Stimulated activated naive CD4-positive, alpha-beta T cell treated with Interleukin-2 at 50 U/mL for 16 hours (primary cell): ENCODE measurements around the gene ORAI3.
A peak's percentile ranks its signal among the peaks of the same experiment; 100 is the strongest.
"Not testable (repeated sequence)": the region's sequence is repeated elsewhere in the genome, so short reads cannot be mapped to it uniquely, and the experiment has no call there.

Experiments used
- DNase-seq: peaks from one replicate; lab custom pipeline; 2025; lab: John Stamatoyannopoulos, UW

ORAI3 gene

GRCh38 chr16:30924076-30924912, 24.6 kb upstream of the ORAI3 start:
- peak; percentile 8 for DNase-seq

DNA sequence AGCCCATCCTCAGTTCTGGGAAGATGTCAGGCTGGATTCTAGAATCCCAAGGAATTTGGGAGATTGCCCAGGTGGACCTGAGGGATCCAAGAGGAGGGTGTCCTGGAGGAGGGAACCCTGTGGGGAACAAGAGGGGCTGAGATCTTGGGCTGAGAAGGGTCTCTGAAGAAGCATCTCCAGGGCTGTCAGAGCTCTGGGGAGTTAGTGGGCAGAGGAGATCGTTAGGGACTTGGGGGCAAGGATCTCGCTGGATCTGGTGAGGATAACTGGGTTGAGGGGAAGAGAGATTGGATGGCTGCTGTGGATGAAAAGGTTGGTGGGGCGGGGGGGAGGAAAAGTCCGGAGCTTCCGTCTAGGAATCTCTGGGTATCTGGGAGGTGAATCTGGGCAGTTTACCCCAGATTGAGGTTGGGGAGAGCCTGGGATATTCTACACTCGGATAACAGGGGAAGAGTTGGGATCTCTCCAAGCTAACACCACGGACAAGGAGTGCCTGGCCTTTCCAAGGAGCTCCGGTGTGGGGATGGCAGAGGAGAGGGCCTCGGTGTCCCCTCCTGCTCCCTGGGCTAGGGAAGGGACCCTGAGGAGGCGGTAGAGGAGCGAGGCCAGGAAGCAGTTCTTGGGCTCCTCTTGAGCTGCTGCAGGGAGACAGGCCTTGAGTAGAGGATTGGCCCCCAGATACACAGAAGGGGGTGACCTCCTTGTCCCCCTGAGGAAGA, 23.8 kb upstream of the ORAI3 start:
- DNase-seq: no peak

- no peak for DNase-seq
Observed at GRCh38 chr16:30925632-30925987, 23.3 kb upstream of the ORAI3 start.

DNA sequence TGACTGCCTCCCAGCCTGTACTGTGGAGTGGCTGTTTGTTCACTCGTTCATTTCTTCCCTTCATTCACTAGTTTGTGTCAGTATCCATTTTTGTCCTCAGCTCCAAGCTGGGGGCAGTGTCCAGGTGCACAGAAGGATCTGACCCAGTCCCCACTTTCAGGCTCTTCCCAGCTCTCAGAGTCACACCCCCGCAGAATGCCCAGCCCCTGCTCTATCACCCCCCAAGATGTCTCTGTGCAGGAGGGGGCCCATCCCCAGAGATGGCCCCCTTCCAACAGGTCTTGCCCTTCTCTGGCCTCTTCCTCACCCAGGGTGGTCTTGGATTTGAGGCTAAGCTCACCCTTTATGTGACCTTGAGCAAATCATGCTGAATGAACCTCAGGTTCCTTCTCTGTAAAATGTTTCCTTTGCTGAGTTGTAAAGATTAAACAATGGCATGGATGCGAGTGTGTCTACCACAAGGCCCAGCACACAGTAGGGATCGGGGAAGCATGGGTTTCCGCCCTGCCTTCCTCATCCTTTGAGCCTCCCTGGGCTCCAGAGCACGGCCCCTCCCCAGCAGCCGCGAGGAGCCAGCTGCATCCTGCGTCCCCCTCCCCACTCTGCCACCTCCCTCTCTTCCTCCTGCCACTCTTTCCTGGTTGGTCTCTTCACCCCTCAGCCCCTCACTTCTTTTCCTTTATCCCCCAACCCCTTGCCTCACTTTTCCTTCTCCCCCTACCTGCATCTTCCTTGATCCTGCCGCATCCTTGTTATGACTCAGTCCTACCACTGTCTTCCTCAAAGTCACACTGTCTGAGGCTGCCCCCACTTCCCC, 22.7 kb upstream of the ORAI3 start:
- no peak for DNase-seq

DNA sequence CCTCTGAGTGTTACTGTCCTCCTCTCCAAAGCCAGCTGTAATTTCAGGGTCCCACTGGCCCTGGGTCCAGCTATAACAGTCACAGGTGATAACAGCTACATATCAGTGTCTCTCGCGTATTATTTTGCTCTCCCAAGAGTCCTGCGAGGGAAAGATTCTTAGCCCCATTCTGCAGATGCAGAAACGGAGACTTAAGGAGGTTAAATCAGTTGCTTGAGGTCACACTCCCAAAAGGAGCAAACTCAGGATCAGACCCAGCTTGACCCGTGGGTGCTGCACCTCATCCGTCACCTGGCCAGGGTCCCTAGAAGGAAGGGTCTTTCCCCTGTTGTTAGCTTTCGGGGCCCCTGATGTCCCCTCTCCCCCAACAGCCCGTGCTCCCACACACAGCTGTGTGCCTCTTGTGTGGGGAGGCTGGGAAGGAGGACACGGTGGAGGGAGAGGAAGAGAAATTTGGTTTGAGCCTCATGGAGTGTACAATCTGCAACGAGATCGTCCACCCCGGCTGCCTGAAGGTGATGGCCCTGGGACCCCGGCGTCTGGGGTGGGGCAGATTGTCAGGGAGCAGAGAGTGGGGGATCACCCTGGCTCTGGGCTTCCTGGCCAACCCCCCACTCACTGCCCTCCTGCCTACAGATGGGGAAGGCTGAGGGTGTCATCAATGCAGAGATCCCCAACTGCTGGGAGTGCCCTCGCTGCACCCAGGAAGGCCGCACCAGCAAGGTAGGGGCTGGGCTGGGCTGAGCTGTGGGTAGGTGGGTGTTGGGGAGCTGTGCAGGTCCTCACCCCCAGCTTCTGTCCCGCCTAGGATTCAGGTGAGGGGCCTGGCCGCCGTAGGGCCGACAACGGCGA, 21.7 kb upstream of the ORAI3 start:
- DNase-seq: no peak

- peak; percentile 33 for DNase-seq
Observed at GRCh38 chr16:30927789-30928378, 21.0 kb upstream of the ORAI3 start.

DNA sequence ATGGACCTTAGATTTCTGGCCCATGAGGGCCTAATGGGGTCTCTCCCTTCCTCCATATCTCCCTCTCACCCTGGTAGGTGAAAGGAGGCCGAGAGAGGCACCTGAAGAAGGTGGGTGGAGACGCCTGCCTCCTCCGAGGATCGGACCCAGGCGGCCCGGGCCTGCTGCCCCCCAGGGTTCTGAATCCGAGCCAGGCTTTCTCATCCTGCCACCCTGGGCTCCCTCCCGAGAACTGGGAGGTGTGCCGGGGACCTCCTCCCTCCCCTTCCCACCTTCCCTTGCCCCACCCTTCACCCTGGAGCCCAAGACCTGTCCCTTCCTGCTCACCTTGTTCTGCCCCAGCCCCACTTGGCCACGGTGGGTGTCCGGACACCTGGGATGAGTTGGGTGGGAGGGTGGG, 20.5 kb upstream of the ORAI3 start:
- no peak for DNase-seq

GRCh38 chr16:30929167-30929566, 19.7 kb upstream of the ORAI3 start:
- DNase-seq: no peak

- DNase-seq: no peak
Observed at GRCh38 chr16:30930160-30930571, 18.7 kb upstream of the ORAI3 start.

DNA sequence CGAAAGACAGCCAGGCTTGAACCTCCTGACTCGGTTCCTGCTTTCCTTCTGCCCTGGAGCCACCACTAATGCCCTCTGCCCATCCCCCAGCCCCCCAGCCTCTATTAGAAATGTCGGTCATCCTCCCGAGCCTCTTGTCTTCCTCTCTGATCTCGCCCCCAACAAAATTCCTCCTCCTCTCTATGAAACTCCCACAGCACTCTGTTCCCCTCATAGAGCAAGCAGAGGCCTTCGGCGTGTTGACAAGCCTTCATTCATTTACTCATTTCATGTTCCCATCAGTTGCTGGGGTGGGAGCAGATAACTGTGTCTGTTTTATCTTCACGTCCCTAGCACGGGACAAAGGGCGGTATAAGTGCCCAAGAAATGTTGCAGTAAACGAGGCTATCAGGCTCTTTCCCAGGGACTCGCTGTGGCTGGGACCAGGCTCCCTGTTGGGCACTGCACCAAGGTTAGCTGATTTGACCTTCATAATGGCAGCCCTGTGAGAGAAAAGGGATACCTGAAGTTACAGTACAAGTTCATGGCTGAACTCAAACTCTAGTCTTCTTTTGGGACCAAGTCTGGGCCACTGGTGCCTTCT, 17.7 kb upstream of the ORAI3 start:
- DNase-seq: no peak

DNA sequence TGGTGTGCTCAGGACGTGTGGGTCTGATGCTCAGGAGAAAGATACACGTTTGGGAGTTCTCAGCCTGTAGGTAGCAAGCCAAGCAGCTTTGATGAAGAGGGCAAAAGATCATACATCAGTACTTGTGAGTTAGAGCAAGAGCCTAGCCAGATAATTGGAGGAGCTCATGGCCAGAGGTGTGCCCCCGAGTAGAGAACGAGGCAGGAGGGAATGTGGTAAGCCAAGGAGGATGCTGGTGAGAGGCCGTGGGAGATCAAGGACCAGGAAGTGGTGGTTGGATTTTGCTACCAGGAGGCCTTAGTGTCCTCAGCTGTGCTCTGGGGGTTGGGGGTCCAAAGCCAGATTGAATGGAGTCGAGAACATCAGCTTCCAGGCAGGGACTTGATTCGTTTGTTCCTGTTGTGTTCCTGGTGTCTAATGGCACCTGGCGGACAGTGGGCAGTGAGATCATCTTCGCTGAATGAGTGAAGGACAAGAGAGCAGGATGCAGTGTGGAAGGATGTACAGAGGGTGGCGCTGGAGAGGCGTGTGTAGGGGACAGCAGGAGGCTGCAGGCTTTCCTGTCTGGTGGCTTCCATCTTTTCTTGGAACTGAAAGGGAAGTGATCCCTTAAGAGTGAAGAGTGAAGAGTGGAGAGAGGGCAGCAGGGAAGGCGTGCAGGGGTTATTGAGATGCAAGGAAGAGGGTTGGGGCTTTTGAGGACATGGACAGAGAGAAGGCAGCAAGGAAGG, 13.9 kb upstream of the ORAI3 start:
- peak; percentile 3 for DNase-seq

DNA sequence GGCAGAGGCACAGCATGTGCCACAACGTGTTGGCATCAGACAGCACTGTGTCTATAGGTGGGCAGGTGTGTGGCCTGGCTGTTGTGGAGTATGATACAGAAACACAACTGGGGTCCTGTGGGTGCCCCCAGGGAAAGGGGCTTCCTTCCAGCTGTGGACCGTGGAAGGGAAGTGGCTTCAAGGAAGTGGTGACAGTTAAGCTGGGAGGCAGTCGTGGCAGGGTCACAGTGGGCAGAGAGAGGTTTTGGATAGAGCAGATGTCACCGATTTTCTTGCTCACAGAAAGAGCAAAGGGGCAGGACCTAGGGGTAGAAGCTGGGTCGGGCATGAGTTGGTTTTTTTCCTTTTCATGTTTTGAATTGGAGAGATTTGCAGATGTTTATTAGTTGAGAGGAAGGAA, 11.2 kb upstream of the ORAI3 start:
- no peak for DNase-seq

DNA sequence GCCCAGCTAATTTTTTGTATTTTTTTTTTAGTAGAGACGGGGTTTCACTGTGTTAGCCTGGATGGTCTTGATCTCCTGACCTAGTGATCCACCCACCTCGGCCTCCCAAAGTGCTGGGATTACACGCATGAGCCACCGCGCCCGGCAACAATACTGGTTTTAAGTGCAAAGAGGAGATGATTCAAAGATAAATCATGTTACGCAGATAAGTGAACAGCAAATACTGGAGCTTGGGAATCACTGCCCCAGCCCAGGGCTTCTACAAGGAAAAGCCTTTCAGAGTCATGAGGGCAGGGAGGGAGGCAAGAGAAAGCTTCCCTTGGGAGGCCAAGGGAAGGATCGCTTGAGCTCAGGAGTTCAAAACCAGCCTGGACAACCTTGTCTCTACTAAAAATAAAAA, 9.3 kb upstream of the ORAI3 start:
- not testable (repeated sequence) for DNase-seq

DNA sequence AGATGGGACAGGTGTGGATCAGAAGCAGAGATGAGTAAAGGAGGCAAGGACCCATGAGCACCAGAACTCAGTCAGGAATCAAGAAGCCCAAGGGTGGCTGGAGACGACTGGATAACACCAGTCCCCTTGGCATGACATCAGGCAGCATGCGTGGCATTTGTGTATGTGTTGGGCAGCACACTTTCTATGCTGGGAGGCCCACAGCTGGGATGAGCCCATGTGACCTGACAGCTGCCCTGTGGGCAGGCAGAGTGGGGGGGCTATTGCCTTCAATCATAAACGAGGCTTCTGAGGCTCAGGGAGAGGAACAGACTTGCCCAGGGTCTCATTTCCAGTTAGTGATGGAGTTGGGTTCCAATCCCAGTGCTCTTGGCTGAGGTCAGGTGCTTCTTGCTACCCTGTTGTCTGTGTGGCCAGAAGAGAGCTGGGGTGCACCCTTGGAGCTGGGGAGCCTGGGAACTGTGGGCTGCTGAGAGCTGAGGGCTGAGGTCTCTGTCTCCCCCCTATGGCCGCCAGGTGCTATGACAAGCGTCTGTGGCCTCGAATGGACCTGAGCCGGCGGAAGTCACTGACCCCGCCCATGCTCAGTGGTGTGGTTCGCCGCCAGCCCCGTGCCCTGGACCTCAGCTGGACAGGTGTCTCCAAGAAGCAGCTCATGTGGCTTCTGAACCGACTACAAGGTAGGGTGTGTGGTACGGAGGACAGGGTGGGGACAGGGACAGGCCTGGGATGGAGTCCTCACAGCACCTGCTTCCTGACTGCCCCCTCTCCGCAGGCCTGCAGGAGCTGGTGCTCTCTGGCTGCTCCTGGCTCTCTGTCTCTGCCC, 7.1 kb upstream of the ORAI3 start:
- DNase-seq: peak; percentile 58

GRCh38 chr16:30942426-30942806, 6.5 kb upstream of the ORAI3 start:
- DNase-seq: no peak

GRCh38 chr16:30944352-30944751, 4.5 kb upstream of the ORAI3 start:
- DNase-seq: no peak

DNA sequence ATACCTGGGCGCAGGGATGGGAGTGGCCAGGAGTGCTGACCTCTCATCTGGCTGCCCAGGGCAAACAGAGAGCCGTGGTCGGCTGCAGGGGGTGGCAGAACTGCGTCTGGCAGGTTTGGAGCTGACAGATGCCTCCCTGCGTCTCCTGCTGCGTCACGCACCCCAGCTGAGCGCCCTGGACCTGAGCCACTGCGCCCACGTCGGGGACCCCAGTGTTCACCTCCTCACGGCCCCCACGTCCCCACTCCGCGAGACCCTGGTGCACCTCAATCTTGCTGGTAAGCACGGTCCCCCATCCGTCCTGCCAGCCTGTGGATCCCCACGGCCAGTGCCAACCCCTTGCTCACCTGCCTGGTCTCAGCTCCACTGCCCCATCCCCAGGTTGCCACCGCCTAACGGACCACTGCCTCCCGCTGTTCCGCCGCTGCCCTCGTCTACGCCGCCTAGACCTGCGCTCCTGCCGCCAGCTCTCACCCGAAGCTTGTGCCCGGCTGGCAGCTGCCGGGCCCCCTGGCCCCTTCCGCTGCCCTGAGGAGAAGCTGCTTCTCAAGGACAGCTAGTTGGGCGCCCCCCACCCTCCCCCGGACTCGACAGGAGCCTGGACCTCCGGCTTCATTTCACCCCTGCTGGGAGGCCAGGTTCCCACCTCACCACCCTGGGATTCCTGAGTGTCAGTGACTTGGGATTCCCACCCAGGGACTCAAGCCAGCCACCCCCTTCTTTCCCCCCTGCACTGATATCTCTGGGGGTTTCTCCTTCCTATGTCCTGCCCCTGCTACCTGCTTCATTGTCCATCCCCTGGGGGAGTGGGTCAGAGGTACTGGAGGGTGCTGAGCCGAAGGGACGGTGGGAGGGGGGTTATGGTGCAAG, 2.0 kb upstream of the ORAI3 start:
- DNase-seq: no peak

- DNase-seq: no peak
Observed at GRCh38 chr16:30947541-30947858, 1.4 kb upstream of the ORAI3 start.
